ENCODE measurements around the gene C1orf105. TPM values are rescaled to one million over a fixed set of nuclear protein-coding genes. Genes with fewer than 3 reads are reported as not detected.

C1orf105 gene
- total RNA-seq, 4 donors from 2014 or later: not detected

Other genes starting within 250 kb of the C1orf105 start
- 10 to 100 TPM in 3 of 4 donors, 1 to 10 TPM in 1; 9.8 to 43.8 (median 22.8) TPM for gene PIGC, start 23.4 kb downstream of the C1orf105 start, total RNA-seq
- gene SUCO, start 112.5 kb downstream of the C1orf105 start, total RNA-seq: 10 to 100 TPM; 10.1 to 48.4 (median 21.6) TPM
- gene FASLG, start 238.4 kb downstream of the C1orf105 start, total RNA-seq: 1 to 10 TPM in 1 of 4 donors, under 1 TPM in 1, not detected in 2; 0.68 to 2.2 TPM

Measured in transverse colon (tissue), 4 donors.